Suppressor macrophage (primary cell): ENCODE results near the gene PRKCB.
A peak's percentile ranks its signal among the peaks of the same experiment; 100 is the strongest.

Source experiments
- DNase-seq, 4 experiments: peaks; one replicate each; pipeline ENCODE4 v3.0.0-alpha.2; 2020 to 2022

PRKCB gene

DNA sequence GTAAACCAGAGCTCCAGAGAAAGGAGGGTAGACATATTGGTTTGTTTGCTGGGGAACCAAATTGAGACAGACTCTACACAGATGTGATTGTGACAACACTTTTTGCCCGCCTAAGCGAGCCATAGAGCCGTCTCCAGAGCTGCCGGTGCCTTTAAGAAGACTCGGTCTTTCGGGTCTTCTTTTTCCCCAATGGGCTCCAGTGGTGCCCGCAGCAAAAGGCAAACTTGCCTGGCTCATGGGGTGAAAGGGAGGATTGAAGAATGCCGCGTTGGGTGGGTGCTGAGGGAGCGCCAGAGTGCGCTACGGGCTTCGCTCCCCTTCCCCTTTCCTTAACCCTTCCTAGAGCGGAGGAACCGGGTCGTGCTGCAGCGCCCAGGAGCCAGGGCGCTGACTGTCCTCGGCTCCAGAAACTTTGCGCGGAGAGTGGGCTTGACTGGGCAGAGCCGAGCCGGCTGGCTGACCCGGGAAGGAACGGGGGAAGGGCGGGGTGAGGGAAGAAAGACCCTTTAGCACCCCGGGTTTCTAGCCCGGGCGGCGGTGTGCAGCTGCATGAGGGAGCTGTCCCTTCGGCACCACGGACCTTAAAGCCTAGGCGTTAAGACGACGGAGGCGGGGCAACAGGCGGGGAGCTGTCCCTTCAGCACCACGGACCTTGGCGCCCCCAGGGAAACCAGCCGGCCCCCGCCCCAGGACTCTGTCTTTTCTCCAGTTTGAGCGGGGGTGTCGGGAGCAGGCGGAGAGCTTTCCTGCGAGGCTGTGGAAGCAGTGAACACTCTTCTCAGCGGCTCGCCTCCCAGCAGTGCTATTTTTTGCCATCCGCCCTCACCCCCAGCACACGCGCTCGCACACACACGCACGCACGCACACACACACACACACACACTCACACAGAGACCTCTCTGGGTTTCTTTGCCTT is 419.9 kb downstream of the PRKCB start, which contains the start of gene CACNG3:
Gene CACNG3, plus strand, starts transcription at position 880 of the 916 bp plus-strand sequence. CDS start 420 bp downstream, outside the sequence.
- DNase-seq: peak; percentile 57 to 83 (median 66)

- DNase-seq: peak in 2 of 4 experiments; percentile 10 to 18
Measured at GRCh38 chr16:24257958-24258357, 422.2 kb downstream of the PRKCB start.

DNA sequence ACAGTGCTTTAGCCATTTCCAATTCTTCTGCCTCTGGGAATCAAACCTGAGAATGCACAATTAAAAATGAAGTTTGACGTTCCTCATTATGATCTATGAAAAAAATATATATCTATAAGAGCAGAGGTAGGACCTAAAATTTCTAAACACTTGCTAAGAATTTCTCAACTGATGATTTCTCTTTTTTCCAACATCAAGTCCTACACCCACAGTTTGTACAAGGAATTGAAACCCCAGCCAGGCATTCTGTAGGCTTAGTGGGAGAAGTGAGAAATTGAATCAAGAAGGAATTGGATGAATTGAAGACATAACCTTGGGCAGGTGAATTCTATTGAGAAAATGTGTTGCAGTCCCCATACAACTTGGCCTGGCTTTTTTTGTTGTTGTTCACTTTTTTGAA is 423.0 kb downstream of the PRKCB start:
- peak in 3 of 4 experiments; percentile 14 to 43 (median 23) for DNase-seq

DNA sequence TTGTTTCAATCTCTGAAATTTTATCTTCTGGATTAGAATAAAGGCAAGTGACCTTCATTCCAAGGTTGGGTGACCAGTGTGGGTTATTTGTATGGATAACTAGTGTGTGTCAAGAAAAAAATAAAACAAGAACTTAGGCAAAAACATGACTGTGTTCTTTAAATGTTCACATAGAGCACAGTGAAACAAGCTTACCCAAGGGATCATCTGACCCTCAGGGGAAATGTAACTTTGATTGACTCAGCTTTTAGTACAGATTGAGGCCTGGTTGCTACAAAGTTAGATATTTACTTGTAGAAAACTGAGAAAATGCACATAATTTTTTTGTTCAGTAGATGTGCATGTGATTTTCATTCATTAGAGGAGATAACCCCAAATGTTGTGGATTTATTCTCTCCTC is 427.0 kb downstream of the PRKCB start:
- DNase-seq: peak in 3 of 4 experiments; percentile 24 to 53 (median 41)
